Neural cell (in vitro differentiated cells): Measurements from ENCODE around the gene RCN2.

ENCODE experiments used
- EZH2 ChIP-seq: fragments of 200-600, 300-800 bp; shearing (Covaris generic), sonication (generic); IDR thresholded peaks from 2 replicates; pipeline ENCODE4 v1.6.1; 2014; ENCODE audit warnings: antibody characterized with exemption, low read length, borderline replicate concordance, mild to moderate bottlenecking; ENCODE audit not compliant: insufficient read depth, poor library complexity, severe bottlenecking
- POLR2AphosphoS5 ChIP-seq: IDR thresholded peaks from 2 replicates; pipeline ENCODE4 v1.6.1; 2012
- RAD21 ChIP-seq: fragments of 450-650 bp; conservative IDR thresholded peaks from 2 replicates; pipeline ENCODE4 v1.6.1; 2014; ENCODE audit warnings: antibody characterized with exemption, mild to moderate bottlenecking, moderate library complexity

DNA sequence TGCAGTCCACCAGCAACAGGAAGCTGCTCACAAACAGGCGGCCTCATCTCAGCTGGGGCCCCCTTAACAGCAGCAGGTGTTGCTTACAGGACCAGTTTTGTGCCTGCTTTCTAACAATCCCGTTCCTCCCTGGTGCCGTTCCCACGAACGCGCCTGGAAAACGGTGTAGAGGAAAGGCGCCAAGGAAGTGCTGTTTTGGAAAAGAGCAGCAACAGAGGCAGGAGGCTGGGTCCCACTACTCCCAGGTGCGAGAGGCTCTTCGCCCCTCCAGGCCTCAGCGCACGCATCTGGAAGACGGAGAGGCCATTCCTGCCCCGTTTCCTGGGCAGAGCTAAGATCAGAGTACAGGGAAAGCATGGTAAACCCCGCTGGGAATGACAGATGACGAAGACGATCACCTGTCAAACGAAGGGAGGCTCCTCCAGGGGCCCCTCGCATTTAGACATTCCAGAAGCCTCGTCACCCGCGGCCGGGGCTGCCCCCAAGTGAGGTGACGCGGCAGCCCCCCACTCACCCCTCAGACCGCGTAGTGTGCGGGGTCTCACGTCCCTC is 27.0 kb upstream of the RCN2 start:
- TF ChIP-seq RAD21 (no peak), EZH2 (no peak), POLR2AphosphoS5 (peak; percentile 45)
